Measurements from ENCODE around the gene PTCH2.

Gene PTCH2, protein sequence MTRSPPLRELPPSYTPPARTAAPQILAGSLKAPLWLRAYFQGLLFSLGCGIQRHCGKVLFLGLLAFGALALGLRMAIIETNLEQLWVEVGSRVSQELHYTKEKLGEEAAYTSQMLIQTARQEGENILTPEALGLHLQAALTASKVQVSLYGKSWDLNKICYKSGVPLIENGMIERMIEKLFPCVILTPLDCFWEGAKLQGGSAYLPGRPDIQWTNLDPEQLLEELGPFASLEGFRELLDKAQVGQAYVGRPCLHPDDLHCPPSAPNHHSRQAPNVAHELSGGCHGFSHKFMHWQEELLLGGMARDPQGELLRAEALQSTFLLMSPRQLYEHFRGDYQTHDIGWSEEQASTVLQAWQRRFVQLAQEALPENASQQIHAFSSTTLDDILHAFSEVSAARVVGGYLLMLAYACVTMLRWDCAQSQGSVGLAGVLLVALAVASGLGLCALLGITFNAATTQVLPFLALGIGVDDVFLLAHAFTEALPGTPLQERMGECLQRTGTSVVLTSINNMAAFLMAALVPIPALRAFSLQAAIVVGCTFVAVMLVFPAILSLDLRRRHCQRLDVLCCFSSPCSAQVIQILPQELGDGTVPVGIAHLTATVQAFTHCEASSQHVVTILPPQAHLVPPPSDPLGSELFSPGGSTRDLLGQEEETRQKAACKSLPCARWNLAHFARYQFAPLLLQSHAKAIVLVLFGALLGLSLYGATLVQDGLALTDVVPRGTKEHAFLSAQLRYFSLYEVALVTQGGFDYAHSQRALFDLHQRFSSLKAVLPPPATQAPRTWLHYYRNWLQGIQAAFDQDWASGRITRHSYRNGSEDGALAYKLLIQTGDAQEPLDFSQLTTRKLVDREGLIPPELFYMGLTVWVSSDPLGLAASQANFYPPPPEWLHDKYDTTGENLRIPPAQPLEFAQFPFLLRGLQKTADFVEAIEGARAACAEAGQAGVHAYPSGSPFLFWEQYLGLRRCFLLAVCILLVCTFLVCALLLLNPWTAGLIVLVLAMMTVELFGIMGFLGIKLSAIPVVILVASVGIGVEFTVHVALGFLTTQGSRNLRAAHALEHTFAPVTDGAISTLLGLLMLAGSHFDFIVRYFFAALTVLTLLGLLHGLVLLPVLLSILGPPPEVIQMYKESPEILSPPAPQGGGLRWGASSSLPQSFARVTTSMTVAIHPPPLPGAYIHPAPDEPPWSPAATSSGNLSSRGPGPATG

DNA sequence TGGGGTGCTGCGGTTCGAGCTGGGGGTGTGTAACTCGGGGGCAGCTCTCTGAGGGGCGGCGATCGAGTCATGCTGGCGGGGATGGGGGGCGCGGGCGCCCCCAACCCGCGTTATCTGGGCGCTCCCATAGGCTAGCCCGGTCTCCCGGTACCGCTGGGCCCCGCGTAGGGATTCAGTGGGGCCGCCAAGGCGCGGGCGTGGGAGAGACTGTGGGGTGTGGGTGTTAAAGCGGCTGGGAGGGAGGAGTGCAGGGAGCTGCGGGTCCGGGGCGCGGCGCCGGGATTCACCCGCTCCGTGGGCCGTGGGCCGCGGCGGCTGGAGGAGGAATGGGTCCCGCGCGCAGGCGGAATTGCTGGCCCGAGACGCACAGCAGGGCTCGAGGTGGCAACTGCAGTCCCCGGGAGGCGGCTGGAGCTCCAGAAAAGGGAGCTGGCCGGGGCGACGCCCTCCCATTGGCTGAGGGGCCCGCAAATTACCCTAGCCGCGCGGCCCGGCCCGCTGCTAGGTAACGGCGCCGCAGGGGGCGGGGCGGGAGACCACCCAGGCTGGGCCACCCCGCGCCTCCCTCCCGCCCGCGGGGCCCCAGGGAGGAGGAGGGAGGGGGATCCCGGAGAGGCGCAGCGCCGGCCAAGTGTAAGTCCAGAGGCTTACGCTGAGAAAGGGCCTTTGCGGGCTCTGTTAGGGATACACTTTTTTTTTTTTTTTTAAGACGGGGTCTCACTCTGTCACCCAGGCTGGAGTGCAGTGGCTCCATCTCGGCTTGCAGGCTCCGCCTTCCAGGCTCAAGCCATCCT, at the start of gene PTCH2:
TSS of gene PTCH2 (minus strand) at position 392 of the 794 bp plus-strand sequence. CDS start at position 71, 321 bp downstream.
- peak; percentile 60 for DNase-seq

DNA sequence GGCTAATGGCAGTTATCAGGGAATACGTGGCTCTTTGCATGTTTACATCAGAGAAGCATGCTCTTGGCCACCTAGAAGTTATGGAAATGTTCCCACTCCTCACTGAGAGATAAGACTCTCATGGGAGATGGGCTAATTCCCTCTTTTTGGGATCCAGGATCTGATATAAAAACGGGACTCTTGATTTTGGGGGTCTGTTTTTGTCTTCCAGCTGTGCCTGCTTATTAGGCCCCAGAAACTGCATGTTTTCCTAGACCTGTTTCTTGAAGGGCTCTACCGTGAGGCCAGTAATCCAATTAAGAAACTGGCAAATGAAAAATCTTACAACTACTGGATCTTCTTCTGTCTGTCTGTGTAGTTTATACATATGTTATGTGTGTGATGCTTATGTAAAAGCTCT, 47.0 kb upstream of the PTCH2 start:
- DNase-seq, result no peak

DNA sequence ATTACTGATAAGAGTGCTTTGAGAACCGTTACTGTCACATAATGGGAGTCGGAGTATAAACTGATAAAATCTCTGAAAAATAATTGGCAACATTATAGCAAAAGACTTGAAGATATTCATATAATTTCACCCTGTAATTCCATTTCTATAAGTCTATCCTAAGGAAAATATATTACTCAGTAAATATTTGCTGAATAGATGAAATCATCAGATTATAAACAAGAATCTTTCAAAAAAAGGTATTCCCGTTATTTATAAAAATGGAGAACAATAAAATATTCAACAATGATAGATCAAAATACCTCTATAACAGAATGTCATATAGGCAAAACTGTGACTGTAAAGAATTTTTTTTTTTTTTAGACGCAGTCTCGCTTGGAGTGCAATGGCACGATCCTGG, 42.4 kb upstream of the PTCH2 start:
- DNase-seq, result no peak

DNA sequence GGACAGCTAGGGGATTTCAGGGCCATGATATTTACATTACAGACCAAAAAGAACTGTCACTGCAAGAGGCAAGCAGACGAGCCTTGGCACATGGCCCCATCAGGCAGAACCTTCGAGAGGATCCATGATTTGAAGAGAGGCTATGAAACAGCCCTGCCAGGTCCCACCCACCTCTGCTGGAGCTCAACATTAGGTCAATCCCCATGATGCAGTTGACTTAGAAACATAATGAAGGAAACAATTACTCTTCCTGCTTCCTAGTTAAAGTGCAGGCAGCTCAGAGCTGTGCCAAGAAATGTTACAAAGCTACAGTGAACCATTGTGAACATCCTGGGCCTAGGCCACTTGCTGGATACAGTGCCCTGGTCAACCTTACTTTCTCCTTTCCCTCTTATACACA, 41.7 kb upstream of the PTCH2 start:
- no peak for DNase-seq

DNA sequence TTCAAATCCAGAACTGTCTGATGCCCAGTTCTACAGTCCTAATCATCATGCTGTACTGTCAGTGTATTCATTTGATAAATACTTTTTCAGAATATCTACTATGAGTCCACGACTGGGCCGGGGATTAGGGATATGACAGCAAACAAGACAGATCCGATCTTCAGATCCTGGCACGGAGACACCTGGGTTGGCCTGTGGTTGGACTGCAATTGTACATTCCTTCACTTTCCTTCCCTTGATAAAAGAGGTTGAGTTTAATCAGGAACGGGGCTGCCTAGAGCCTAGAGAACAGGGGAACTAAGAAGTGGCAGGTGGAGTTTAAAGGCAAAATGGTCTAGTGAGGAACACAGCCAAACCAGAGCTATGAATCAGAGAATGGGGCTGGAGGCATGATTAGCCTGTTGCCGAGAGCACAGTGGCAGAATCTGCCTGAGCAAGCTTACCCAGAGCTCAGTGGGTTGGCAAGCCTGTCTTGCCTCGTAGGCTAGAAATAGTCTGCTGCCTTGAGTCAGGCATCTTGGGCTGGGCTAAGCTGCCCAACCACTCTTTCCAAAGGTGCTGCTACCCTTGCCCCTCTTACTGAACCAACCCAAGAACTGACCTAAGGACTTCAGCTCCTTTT, 38.1 kb upstream of the PTCH2 start:
- no peak for DNase-seq

DNA sequence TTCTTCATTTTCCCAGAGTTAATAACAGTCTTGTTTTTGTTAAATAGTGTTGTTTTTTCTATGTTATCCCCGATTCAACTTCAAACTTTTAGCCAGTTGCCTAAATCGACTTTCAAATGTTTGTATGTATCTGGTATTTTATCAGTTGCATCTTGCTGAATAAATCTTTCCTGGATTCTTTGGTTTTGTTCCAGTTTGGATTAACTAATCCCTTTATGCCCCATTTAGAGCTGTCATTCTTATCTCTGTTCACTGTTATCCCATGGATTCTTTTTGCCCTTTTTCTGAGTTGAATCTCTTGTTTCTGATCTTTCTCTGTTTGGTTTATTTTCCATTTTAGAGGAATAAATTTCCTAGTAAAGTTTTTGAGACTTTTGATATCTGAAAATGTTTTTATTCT, 31.1 kb upstream of the PTCH2 start:
- no peak for DNase-seq

DNA sequence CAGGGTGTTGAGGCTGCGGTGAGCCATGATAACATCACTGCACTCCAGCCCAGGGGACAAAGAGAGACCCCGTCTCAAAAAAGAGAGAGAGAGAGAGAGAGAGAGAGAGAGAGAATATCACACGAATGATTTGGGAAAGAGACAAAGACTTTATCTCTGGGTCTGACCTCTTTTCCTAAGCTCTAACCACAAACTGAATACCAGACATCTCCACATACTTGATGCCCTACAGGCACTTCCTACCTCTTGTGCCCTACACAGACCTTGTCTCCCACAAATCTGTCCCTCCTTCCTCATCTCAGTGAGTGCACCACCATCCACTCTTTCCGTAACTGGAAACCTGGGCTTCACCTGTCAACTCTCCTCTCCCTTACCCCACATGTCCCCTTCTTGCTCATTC, 27.0 kb upstream of the PTCH2 start:
- DNase-seq, result no peak

DNA sequence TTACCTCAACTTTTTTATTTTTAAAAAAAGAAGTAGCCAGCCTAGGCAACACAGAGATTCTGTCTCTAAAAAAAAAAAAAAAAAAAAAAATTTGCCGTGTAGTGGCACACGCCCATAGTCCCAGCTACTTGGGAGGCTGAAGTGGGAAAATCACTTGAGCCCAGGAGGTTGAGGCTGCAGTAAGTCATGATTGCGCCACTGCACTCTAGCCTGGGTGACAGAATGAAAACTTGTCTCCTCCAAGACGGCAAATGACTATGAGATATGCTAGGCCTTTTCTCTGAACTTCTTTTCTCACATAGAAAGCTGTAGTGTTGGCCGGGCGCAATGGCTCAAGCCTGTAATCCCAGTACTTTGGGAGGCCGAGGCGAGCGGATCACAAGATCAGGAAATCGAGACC, 24.7 kb upstream of the PTCH2 start:
- no peak for DNase-seq

DNA sequence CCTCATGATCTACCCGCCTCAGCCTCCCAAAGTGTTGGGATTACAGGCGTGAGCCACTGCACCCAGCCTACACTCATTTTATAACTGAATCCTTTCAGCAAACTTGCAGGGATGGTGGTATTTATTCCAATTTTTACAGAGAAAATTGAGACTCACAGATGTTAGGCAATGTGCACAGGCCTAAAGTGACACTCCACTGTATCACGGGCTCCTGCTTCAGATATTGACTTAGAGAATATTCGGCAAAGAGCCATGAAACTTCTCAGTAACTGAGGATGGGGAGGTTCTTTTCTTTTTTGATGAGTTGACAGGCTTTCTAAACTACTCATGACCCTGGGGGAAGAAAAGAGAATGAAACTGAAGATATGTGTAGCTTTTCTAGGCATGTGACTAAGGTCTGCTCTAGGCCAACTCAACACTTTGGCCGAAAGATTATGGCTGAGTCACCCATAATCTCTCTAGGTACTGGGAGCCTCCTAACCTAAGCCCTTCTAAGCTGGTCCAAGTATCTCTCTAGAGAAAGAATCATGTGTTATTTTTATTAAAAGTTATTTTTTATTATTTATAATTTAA, 19.9 kb upstream of the PTCH2 start:
- DNase-seq, result no peak

DNA sequence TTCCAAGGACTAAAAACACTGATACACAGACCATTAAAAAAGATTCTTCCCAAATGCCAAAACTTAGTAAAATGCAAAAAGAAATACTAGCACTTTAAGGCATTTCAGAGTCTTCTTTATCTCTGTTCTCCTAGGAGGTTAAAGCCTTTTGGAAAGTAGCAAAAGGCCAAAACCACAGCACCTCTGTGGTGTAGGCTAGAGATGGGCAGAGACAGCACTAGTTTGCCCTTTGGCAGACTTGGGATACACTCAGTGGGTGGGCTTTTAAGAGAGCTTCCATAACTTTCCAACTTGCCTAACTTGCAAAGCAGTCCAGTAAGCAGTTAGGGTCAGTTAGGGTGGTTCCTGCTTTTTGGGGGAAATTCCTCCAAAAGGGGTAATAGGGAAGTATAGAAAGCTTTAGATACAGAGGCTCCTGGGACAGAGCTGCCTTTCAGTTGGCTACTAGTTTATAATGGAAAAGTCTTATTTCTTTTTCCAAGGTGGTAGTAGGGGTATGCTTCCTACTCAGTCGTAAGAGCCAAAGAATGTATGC, 17.9 kb upstream of the PTCH2 start:
- no peak for DNase-seq

DNA sequence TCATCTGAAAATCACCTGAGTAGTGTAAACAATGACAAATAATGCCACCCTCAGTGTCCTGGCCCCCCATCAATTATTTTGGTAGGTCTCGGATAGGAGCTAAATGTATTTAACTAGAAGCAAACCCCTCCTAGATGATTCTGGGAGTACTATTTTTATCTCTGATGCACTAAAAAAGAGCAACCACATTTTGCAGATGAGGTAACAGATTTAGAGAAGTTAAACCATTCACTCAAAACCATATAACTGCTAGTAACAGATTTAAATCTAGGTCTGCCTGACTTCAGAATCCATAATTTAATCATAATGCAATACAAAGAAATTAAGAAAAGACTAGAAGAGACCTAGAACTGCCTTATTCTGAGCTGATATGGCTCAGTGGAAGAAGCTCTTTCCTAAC, 17.3 kb upstream of the PTCH2 start:
- no peak for DNase-seq

DNA sequence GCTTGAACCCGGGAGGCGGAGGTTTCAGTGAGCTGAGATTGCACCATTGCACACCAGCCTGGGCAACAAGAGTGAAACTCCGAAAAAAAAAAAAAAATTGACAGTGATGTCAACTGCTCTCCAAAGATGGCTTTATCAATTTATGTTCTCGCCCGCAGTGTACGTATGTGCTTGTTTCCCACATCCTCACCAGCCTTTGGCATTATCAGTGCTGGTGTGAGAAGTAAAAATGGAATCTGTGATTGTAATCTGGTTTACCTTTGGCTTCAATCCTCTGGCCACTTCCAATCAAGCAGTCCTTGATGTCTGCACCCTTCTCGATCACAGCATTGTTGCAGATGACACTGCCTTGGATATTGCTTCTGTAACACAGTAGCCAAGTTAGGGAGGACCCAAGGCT, 14.4 kb upstream of the PTCH2 start:
- no peak for DNase-seq

DNA sequence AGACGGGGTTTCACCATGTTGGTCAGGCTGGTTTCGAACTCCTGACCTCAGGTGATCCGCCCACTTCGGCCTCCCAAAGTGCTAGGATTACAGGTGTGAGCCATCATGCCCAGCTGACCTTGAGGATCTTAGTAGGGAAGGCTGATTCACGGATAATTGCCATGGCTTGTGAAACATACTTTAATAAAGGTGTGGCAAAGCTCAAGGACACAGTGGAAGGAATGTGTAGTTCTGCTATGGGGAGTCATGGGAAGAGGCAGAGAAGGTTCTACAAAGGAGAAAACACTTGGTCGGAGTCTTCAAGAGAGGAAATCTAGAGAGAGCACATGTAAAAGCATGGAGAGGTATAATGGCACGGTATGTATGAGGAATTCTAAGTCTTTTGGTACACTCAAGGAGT, 12.7 kb upstream of the PTCH2 start:
- no peak for DNase-seq

DNA sequence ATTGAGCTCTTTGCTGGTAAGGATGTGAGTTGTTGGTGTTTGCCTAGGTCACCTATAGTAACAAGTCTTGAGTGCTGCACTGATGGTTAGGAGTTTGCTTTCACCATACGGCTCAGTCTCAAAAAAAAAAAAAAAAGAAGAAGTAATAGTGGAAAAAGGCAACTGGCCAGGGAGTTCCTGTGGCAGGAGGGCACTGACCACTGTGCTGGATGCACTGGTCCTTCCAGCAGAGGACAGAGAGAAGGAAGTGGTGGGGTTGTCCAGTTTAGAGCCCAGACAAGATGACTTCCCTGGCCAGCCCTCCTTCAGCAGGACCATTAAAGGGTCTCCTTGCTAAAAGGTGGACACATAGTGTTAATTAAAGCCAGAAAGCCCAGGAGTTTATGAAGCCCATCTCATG, 11.9 kb upstream of the PTCH2 start:
- no peak for DNase-seq

DNA sequence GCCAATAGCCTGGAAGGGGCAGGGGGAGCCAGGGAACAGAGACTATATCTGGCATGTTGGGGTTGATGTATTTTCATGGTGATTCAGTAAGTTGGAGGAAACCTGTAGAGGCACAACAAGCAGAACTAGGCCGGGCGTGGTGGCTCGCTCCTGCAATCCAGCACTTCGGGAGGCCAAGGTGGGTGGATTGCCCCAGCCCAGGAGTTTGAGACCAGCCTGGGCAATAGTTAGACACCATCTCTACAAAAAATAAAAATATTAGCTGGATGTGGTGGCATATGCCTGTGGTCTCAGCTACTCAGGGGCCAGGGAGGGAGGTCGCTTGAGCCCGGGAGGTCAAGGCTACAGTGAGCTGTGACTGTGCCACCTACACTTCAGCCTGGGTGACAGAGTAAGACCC, 10.1 kb upstream of the PTCH2 start:
- no peak for DNase-seq

DNA sequence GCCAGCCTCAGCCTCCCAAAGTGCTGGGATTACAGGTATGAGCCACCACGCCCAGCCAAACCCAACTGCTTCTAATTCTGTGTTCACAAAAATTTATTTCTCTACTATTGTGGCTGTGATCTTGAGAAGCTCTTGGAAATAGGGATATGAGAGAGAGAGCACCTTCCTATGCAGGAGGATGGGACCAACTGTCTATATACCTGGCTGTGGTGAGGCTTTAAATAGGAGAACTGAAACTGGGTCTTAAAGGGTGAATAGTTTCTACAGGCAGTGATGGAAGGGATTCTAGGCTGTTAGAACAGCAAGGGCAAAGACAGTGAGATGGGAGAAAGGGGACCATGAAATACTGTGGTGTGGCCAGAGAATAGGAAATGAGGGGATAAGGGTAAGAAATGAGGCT, 8.3 kb upstream of the PTCH2 start:
- DNase-seq, result no peak

DNA sequence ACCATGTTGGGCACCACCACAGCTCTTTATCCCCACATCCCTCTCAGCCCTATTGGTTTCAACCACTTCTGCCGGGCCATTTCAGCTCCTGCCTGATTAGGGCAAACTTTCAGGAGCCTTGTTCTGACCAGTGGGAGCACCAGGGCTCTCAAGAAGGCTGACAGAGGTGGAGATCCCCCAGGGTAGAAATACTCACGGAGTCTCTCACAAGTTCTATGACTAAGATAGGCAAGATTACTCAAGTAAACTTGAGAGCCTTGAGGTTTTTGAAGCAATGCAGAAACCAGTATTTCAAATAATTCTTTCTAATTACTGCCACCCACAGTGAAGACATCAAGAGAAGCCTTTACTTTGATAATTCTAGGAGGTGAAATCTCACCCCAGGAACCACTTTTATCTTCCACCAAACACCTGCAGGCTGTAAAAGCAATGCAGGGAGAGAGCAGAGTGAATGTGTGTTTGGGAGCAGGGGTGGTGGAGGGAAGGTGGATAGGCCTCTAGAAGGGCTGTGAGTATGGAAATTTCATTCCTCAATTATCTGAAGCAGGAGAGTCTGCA, 6.6 kb upstream of the PTCH2 start:
- DNase-seq, result no peak

DNA sequence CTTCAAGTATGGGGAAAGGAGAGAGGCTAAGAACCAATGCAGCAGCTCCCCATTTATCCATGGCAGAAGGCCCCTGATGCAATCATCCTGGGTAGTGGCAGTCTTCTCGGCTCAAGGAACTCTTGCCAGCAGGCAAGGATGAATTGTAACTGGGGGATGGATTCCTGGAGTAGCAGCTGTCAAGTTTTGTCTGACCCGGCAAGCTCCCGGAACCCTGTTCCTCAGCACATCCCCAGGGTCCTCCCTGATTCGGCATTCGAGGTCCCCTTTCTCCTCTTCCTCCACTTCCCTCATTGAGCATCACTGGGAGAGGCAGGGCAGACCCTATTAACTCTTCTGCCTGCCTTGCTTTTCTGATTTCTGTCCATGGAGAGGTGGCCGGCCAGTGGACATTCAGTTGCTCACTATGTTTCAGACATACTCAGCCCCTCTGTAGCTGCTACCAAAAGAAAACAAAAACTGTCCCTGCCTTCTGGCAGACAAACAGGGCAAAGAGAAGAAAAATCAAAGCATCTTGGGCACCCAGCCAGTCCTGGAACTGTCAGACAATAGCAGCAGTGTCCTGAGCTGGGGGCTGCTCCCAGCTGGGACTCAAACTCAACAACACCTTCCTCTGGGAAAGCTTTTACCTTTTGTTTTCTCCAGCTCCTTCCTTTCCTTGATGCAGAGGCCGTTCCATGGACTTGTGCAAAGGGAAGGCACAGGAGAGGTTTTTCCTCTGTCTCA, 5.6 kb upstream of the PTCH2 start:
- DNase-seq, result no peak

DNA sequence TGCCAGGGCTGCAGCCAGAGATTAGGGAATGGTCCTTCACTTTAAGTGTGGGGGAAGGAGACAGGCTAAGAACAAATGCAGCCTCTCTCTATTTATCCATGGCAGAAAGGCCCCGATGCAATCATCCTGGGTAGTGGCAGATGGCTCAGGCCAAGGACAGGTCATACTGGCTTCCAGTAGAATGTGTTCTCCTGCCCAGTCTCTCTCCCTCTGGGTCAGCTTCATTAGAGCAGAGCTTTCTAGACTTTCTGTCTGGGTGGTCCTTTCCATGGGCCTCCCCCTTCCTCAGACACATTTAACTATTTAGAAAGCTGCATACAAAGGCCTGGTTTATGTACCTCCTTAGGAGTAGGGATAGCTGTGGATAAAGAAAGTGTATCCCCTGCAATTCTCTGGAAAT, 4.8 kb upstream of the PTCH2 start:
- no peak for DNase-seq

DNA sequence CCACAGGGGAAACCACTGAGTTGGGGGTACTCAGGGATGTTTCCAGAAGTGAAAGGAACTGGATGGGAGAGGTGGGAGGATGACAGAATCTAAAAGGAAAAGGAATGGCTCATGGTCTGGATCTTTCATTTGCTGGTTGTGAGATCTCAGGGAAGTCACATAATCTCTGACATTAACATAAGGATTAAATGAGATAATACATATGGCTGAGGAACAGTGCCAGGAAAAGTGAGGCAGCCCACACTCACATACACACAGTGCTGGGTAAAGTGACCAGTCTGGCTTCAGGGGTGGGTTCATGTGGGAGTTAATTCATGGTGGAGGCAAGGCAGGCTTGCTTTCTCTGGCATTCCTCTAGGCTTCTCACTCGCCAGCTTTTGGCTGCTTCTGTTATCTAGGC, 3.9 kb upstream of the PTCH2 start:
- no peak for DNase-seq

DNA sequence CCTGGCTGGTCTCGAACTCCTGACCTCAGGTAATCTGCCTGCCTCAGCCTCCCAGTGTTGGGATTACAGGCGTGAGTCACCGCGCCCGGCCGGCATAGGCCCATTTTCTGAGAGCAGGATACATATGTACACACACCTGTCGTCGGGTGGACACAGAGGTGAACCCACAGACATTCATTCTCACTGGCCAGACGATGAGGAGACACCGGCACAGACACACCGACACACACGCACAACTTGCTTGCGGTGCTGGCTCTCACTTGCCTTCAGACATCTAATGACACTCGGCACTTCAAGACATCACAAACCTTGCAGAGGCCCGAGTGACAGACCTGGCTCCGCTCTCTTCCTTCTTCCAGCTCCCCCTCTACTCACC, 579 bp downstream of the PTCH2 start:
- DNase-seq, result no peak

Measured in NCI-H1694 (cell line).